Activated CD4-positive, alpha-beta T cell treated with anti-CD3 and anti-CD28 coated beads, Interleukin-2, amount 50 U/mL, for 4 hours (primary cell): ENCODE data around the gene EIF2S2.

Experiments used
- DNase-seq, 2 experiments: peaks; one replicate each; pipeline ENCODE4 v3.0.0-alpha.2; 2020

The EIF2S2 gene

DNA sequence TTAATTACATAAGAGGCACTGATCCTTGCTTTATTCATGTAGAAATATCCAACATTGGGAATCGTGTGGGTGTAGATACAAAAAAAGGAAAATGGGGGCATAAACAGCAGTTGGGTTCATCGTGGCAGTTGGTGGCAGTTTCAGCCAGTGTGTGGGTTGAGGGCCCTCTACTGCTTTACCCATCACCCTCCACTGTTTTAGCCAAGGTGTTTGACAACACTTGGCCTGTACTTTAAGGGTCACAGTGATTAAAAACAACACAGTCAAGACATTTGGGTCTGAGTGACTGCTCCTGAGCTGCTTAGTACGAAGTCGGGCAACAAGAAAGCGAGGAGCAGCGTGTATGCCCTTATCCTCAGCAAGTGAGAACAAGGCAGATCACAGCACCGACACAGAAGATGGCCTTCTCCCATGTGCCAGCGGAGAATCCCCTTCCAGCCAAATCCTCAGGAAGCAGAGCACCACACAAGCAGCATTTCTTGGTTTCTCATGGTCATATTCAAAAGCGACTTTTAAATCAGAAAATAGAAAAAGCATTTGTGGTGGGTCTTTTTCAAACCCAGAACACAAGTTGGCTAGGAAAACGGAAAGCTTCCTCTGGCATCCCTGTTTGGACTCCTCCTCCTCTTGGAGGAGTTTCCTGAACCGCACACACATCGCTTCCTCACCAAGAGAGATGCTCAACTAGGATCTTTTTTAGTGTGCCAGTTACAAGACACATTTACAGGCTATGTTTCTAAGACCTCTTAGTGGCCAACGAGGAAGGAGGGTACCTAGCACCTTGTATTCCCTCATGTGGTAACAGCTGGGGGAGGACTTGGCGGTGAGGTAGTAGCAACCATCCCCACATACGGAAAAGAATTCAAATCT, 23.5 kb downstream of the EIF2S2 start:
- DNase-seq: no peak

DNA sequence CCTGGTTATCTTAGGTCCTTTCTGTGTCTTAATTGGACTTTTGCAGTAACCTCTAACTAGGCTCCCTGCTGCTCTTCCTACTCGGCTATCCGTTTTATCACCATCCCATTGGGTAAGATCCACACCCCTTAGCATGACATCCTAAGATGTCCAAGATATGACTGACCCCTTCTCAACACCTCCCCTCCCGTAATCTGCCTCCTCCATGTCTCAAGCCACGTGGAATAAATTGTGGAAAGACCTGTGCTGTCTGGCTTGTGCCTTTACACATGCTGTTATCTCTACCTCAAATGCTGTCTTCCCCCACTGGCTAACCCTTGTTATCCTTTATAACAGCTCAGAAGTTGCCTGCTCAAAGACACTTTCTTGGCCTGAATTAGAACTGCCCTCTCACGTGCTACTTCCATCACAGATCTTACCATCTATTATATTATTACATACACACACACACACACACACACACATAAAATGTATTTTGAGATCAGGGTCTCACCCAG, 26.5 kb downstream of the EIF2S2 start:
- no peak for DNase-seq

DNA sequence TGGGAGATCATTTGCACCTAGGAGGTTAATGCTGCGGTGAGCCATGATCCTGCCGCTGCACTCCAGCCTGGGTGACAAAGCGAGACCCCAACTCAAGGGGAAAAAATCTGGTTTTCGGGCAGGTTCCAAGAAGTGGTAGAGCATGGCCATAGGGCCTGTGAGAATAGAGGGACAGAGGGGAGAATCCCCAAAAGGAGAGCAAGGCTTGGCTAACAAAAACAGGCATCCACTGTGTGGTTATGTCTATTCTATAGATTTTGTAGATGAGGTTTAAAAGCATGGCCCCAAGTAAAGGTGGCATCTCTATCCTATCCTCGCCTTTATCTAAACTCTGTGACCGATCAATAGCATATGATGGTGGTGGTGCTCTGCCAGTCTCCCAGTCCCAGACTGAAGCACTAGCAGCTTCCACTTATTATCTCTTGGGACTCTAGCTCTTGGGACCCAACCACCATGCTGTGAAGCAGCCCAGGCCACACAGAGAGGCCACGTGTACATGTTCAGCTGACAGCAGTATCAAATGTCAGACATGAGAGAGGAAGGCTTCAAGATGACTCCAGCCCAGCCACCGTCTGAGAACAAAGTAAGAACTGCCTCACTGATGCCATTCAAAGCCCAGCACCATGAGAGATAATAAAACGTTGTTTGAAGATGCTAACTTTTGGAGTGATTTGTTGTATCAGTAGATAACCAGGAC, 27.7 kb downstream of the EIF2S2 start:
- DNase-seq: no peak

DNA sequence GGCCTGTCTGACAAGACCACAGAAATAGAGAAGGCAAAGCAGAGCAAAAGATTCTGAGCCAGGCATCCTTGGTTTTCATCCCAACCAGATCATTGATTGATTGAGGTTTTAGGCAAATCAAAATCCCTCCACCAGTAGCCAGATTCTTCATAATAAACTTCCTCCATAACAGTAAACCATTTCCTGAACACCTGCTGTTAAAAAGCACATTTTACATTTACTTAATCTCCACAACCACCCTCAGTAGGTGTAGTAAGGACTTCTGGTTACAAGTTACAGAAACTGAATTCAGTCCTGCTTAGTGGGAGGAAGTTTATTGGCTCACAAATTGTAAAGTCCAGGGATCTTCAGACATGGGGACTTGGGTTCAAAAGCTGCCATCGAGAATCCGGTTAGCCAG, 28.3 kb downstream of the EIF2S2 start:
- DNase-seq: no peak

DNA sequence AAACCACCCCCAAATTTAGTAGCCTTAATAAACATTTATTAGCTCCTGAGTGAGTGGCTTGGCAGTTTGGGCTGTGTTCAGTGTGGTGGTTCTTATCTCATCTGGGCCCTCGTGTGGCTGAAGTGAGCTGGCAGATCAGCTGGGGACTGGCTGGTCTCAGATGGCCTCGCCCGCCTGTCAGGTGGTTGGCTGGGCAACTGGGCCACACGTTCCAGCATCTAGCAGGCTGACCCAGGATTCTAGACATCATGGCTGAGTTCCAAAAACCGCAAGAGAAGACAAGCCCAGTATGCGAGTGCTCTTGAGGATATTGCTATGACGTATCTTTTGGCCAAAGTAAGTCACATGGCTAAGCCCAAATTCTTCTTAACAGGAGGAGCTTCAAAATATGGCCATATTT, 28.9 kb downstream of the EIF2S2 start:
- no peak for DNase-seq

DNA sequence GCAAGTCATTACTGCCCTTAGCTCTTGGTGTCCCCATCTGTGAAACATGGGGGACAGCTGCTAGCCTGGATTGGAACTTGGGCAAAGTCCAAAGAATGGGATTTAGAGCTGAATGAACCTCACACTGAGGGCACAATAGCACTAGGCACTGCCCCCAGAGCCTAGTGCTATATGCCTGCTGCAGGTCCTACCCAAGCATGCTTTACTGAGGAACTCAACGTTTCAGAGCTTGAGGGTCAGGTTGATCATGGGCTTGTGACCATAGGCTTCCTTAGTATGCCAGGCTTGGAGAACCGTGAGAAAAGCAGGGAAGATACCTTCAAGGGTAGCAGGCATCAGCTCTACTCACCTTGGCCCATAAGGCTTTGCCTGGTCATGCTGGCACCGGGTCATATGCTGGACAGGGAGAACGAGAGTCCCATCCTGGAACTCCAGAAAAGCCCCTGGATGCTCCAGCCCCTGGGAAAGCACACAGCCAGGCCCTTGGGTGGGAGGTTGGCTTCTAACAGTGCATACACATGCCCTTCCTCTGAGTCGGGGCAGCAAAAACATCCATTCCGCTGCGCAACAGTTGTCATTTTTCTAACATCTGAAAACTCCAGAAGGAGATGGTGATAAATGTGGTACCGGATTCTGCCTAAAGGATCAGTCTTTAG, 29.7 kb downstream of the EIF2S2 start:
- no peak for DNase-seq

DNA sequence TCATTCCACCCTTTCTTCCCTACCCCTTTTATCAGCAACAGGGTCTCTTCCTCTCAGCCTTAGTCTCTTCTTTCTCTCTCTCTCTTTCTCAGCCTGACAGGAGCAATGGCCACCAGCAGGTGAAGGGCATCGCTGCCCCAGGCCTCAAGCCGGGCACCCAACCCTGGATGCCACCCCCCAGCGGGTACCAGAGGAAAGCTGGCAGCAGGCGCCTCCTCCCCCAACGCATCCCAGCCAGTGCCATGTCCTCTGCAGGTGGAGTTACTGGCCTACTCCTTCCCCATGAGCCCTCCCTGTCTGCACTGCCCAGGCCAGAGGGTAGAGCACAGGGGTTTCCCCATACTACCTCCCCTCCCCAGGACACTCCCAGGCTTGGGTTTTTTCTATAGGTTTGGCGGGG, 32.2 kb downstream of the EIF2S2 start:
- no peak for DNase-seq

DNA sequence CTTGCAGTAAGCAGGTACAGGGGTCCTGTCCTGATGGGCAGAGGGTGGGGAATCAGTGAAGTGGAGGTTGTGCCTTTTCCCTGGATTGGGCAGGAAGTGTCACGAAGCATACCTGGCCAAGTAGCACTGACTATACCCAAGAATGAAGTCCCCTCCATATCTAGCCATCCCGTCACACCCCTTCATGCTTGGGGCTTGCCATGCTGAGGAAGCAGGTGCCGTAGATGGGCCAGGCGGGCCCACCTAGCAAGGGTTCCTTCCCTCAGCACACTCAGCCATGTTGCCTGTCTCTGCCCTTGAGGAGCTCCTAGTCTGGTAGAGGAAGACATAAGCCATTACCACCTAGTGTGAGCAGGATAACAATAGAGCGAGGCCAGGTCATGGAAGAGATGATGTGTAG, 33.5 kb downstream of the EIF2S2 start:
- no peak for DNase-seq

DNA sequence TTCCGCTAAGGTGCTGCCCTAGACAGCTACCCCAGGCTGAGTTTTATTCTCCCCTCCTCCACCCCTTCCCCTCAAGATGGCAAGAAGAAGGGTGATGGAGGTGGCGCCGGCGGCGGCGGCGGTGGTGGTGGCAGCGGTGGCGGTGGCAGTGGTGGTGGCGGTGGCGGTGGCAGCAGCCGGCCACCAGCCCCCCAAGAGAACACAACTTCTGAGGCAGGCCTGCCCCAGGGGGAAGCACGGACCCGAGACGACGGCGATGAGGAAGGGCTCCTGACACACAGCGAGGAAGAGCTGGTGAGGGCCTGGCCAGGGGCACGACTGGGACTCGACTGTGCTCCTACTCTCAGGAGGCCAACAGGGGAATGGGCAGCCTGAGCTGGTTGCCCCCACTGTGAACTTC, 35.1 kb downstream of the EIF2S2 start:
- DNase-seq: no peak

DNA sequence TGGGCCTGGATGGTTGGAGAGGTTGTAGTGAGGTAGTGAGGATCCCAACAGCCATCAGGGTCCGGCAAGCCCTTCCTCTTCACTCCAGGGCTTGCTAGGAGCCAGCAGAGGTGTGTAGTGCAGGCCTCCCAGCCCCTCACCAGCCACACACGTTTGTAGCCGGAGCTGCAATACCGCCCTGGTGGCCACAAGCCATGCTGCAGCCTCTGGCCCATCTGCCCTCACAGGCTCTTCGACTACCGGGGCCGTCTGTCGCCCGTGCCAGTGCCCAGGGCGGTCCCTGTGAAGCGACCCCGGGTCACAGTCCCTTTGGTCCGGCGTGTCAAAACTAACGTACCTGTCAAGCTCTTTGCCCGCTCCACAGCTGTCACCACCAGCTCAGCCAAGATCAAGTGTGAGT, 36.4 kb downstream of the EIF2S2 start:
- no peak for DNase-seq

DNA sequence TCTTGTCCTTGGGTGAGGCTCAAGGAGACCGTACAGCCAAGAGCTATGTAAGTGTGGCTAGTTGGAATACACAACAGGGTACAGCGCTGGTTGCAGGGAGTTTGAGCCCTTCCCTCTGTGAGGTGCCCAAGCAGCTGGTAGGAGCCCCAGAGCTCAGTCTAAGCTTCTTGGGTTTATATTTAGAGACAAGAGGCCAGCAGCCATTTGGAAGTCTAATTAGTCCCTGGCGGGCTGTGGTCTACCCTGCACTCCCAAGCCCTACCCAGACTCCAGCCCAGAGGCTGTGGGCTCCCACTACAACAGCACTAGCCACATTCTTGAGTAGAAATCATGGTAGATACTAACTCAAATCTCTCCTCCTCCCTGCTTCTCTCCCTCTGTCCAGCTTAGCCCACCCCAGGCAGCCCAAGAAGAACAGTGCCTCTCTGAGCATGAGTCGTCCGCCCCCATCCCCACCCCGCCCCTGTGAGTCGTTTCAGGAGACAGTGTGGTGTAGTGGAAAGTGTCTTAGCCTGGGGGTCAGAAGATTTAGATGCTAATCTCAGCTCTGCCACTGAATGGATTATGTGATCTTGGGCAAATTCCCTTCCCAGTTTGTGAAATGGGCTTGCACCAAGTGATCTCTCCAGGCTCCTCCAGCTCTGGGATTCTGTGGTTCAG, 37.8 kb downstream of the EIF2S2 start:
- peak in 1 of 2 experiments; percentile 12 for DNase-seq

DNA sequence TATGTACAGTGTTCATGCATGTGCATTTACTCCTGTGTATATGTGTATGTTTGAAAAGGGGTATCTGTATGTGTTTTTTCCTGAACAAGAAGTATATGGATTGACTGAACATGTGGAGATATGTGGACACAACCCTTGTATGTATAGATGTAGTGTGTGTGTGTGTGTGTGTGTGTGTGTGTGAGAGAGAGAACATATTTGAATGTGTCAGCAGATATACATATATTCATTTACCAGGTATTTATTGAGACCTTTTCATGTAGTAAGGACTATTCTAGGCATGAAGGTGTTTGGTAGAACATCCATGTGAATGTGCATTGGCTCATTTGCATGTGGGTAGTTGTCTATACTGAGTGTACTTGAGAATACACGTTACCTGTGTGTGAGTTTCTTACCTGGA, 39.3 kb downstream of the EIF2S2 start:
- DNase-seq: no peak

DNA sequence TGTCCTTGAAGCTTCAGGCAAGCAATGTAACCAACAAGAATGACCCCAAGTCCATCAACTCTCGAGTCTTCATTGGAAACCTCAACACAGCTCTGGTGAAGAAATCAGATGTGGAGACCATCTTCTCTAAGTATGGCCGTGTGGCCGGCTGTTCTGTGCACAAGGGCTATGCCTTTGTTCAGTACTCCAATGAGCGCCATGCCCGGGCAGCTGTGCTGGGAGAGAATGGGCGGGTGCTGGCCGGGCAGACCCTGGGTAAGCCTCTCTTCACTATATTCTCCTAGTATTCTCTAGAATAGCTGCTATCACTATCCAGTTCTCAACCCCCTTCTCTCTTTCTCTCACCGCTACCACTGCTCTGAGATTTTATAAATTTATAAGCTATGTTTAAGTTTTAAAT, 40.0 kb downstream of the EIF2S2 start:
- DNase-seq: no peak

DNA sequence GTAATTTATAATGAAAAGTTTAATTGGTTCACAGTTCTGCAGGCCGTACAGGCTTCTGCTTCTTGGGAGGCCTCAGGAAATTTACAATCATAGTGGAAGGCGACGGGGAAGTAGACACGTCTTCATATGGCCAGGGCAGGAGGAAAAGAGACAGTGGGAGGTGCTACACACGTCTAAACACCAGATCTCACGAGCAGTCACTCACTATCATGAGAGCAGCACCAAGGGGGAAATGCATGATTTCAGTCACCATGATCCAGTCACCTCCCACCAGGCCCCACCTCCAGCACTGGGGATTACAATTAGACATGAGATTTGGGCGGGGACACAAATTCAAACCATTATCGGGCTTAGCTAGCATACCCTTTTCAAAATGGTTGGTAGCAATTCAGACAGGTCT, 41.2 kb downstream of the EIF2S2 start:
- no peak for DNase-seq

DNA sequence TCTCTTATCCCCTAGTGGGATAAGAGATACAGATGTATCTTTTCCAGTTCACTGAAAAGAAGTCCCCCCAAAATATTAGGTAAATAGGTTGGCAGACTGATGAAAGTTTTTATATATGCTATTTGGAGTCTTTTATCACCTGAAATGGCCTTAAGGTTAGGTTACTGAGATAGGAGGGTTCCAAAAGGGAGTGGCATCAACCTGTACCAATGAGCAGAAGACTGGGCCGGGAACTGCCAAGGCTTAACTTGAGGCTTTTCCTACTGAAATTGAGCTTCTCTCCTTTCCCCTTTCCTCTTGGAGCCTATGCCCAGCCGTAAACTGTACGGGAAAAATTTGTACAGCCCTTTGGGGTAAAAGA, 42.0 kb downstream of the EIF2S2 start:
- DNase-seq: no peak

DNA sequence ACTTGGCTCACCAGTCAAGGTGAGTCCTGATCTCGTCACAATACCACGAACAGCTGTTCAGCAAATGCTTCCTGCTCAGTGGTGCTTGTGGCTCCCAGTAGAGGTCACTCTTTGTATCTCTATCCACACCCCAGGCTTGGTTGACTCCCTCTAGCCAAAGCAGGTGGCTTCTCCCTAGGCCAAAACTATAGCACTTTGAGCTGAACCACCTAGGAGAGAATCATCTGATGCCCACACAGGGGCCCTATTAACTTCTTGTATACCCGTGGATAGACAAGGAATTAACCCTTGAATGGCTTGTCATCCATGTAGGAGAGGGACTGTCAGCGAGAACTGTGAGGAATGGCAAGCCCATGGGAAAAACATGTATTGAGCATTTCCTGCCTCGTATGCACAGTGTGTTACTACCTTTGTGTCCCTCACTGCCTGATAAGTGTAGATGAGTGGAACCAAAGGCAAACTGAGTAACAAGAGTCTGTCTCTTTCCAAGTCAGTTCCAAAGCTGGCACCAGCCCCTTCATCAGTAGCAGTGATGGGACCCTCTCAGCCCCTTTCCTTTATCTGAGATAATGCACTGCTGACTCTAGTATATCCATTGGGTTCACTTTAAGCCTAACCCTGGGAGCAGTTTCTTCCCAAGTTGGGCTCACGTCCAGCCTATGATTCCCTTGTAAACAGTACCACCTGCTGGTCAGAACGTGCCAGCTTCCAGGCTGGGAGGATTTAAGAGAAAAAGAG, 42.5 kb downstream of the EIF2S2 start:
- peak; percentile 42 to 44 for DNase-seq

DNA sequence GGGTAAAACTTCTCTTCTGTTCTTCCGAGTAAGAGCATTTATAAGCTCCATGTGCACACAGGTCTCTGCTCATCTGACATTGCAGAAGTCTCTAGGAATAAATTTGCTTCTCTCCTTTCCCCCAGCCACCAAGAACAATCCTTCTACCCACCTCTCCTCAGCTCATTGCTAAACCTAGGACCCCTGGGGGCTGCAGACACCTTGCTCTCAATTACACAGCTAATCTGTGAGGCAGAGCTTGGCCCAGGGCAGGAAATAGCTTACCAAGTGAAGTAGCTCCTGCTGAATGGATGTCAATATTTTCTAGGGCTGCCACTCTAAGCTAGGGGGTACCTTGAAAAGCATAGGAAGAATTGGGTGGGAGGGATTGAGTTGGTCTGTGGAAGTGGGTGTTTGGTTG, 44.0 kb downstream of the EIF2S2 start:
- no peak for DNase-seq

DNA sequence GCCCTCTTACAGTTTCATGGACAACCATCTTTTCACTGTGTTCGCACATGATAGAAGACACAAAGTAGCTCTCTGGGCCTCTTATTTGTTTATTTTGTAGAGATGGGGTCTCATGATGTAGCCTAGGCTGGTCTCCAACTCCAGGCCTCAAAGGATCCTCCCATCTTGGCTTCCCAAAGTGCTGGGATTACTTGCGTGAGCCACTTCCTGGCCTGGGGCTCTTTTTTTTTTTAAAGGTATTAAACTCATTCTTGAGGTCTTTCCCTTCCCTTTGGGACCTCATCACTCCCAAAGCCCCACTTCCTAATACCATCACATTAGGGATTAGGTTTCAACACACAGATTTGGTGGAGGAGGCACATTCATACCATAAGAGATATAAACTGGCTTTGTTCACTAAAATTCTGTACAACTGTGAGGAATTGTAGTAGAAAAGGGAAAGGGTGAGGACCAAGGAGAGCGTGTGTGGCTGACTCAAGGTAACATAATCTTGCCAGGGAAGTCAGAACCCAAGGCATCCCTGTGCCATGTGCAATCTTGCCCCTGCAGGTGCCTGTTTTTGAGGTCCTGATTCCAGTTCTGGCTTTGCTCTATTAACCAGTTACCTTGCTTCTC, 45.5 kb downstream of the EIF2S2 start:
- DNase-seq: no peak

DNA sequence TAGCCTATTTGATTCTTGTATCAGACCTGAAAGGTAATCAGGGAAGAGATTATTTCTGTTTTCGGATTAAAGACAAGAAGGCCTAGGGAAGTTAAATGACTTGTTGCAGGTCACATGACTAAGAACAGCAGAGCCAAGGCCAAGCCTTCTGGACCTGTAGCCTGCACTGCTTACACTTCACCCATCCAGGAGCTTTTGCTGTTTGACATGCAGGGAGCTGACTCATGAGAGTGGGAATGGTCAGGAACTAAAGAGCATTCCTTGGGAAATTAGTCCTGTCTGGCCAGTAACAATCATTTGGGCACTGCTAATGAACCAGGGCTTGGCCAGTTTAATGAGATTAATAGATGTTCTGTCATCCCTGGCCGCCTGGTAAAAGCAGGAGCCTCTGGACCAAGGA, 46.8 kb downstream of the EIF2S2 start:
- DNase-seq: no peak

DNA sequence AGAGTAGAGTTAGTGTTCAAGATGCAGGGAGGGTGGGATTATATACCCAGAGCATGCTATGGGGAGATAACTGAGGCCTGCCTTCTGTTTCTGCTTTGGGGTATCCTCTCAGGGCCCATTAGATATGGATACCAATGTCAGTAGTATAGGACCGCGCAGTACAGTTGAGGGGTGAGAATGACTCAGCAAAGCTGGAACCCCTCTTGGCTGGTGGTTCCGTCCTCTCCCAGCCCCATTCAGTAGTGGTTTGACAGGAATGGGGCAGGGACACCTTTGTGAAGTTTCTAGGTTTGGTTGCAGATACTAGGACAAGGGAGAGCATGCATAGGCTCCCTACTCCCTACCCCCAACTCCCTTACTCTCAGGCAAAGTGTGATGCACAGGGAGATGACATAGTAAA, 47.8 kb downstream of the EIF2S2 start:
- DNase-seq: no peak

DNA sequence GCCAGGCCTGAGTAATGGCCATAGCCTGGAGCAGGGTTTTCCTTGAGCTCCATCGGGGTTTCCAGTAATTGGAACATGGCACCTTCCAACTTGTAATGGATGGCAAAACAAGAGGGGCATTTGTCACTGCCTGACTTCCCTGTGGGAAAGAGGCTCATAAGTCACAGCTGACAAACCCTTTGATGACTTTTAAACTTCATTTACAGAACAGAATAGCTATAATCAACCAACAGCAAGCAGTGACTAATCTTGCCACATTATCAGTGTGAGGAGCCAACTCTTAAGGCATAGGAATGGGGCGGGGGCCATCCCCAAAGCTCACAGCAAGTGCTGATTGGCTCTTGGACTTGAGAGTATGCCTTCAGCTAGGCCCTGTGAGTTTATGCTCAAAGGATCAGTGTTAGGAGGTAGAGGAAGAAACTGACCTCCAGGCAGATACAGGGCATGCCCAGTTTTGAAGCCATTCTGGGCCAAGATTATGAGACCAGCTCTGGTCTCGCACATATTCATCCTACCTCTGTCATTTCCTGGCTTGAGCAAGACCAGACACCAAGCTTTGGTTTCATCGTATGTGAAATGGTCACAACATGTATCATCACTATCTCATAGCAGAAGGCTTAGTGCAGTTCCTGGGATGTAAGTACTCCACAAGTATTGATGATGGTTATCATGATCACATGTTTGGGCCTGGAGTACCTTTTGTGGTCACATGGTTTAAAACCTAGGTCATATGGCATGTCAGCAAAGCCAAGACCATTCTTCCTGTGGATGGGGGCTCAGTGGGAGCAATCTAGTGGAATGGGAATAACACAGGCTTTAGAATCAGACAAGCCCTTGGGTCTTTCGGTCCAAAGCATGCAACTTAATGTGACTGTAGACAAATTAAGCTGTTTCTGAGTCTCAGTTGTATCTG, 49.2 kb downstream of the EIF2S2 start:
- DNase-seq: no peak
